Activated CD4-positive, alpha-beta T cell treated with anti-CD3 and anti-CD28 coated beads, Interleukin-2, amount 10 ng/mL, durations not matched to agents 24 days and 14 days (primary cell): ENCODE results near the gene TCHP. TPM values are rescaled to one million over a fixed set of nuclear protein-coding genes. Genes with fewer than 3 reads are reported as not detected.

Source experiments
- DNase-seq: peaks from one replicate; pipeline ENCODE4 v3.0.0; 2022
- H3K27ac Mint-ChIP-seq: one replicate; pipeline ENCODE4 v1.8.0; 2022; ENCODE audit warnings: mild to moderate bottlenecking, mixed read lengths
- H3K27me3 Mint-ChIP-seq: one replicate; pipeline ENCODE4 v1.8.0; 2022; ENCODE audit warnings: mixed read lengths
- H3K36me3 Mint-ChIP-seq: one replicate; pipeline ENCODE4 v1.8.0; 2022; ENCODE audit warnings: low read depth, mild to moderate bottlenecking, mixed read lengths
- H3K4me1 Mint-ChIP-seq: one replicate; pipeline ENCODE4 v1.8.0; 2021; ENCODE audit warnings: mixed read lengths
- H3K4me3 Mint-ChIP-seq: one replicate; pipeline ENCODE4 v1.8.0; 2022; ENCODE audit warnings: mild to moderate bottlenecking, moderate library complexity, mixed read lengths
- H3K9me3 Mint-ChIP-seq: one replicate; pipeline ENCODE4 v1.8.0; 2021; ENCODE audit warnings: mixed read lengths
- intact Hi-C: fragments of 100-400 bp; cut with micrococcal nuclease; formaldehyde crosslinking; loops from one replicate; pipeline ENCODE4 v1.15.1; 2023
- total RNA-seq: library from RNA; stranded (reverse); gene quantifications from 2 replicates; pipeline ENCODE4 v1.2.3, GENCODE V29; 2022

The TCHP gene
- total RNA-seq, 1 donor from 2014 or later = 34.0 TPM

GRCh38 chr12:109910254-109910968 is 10.3 kb downstream of the TCHP start:
- peaks cover 68% of the 10 kb centered on the region for H3K36me3 Mint-ChIP-seq

DNA sequence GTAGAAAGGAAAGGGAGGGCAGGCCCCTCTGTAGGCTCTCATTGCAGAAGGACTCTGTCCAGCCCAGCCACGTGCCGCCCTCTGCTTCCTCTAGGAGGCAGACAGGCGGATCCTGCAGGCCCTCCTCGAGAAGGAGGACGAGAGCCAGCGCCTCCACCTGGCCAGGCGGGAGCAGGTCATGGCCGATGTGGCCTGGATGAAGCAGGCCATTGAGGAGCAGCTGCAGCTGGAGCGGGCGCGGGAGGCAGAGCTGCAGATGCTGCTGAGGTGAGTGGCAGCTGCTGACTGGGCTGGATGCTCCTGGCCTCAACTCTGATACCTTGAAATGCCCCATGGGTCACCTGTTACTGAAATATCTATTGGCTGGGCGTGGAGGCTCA is 10.9 kb downstream of the TCHP start:
- Mint-ChIP-seq H3K27me3 (no peaks in the 10 kb centered on the region), H3K9me3 (no peaks in the 10 kb centered on the region), H3K4me3 (no peak overlapping the region), H3K36me3 (peaks cover 71% of the 10 kb centered on the region), H3K4me1 (no peaks in the 10 kb centered on the region), H3K27ac (no peak overlapping the region)
- DNase-seq = peak; percentile 65
- intact Hi-C loops = no loop called here

More at GRCh38 chr12:109910254-109910968, 10.3 kb downstream of the TCHP start:
- DNase-seq = no peak
- intact Hi-C loops = no loop called here
- Mint-ChIP-seq H3K27ac (no peak overlapping the region), H3K27me3 (no peaks in the 10 kb centered on the region), H3K9me3 (no peaks in the 10 kb centered on the region), H3K4me3 (no peak overlapping the region), H3K4me1 (no peaks in the 10 kb centered on the region)

DNA sequence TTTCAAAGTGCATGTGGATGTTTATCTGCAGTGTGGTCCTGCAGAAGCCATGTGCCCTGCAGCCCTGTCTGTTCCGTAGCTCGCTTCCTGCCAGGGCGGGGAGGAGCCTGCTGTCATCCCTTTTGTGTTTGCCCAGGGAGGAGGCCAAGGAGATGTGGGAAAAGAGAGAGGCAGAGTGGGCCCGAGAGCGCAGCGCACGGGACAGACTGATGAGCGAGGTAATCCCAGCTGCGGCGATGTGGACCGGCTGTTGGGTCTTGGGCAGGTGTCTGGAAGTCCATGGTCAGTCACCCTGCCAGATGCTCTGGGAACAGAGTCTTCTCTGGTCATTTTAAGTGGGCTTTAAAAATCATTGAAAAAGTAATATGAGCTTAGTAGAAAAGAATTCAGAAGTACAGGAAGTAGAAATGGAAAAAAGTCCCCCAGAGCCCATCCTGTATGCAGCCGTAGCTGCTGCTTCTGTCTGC is 12.8 kb downstream of the TCHP start:
- H3K9me3 Mint-ChIP-seq = no peaks in the 10 kb centered on the region
- no peak overlapping the region for H3K27ac Mint-ChIP-seq
- H3K27me3 Mint-ChIP-seq = no peaks in the 10 kb centered on the region
- DNase-seq = no peak
- no peaks in the 10 kb centered on the region for H3K4me1 Mint-ChIP-seq
- H3K4me3 Mint-ChIP-seq = no peak overlapping the region
- intact Hi-C loops = no loop called here
- peaks cover 64% of the 10 kb centered on the region for H3K36me3 Mint-ChIP-seq

DNA sequence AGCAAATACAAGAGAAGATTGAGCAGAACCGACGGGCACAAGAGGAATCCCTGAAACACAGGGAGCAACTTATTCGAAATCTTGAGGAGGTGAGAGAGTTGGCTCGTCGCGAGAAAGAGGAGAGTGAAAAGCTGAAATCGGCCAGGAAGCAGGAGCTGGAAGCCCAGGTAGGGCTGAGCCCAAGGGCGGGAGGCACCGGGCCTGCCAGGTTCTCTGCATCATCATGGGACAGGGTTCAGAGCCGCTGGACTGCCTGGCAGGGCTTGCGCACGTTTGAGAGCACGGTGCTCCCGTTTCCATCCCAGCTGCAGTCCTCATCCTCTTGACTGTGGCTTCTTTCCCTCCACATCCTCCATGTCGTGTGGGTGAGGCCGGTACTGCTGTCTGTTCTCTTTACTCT is 14.4 kb downstream of the TCHP start:
- no peak overlapping the region for H3K4me3 Mint-ChIP-seq
- DNase-seq = no peak
- H3K36me3 Mint-ChIP-seq = peaks cover 61% of the 10 kb centered on the region
- H3K27ac Mint-ChIP-seq = no peak overlapping the region
- no peaks in the 10 kb centered on the region for H3K4me1 Mint-ChIP-seq
- no peaks in the 10 kb centered on the region for H3K9me3 Mint-ChIP-seq
- intact Hi-C loops = no loop called here
- H3K27me3 Mint-ChIP-seq = no peaks in the 10 kb centered on the region

DNA sequence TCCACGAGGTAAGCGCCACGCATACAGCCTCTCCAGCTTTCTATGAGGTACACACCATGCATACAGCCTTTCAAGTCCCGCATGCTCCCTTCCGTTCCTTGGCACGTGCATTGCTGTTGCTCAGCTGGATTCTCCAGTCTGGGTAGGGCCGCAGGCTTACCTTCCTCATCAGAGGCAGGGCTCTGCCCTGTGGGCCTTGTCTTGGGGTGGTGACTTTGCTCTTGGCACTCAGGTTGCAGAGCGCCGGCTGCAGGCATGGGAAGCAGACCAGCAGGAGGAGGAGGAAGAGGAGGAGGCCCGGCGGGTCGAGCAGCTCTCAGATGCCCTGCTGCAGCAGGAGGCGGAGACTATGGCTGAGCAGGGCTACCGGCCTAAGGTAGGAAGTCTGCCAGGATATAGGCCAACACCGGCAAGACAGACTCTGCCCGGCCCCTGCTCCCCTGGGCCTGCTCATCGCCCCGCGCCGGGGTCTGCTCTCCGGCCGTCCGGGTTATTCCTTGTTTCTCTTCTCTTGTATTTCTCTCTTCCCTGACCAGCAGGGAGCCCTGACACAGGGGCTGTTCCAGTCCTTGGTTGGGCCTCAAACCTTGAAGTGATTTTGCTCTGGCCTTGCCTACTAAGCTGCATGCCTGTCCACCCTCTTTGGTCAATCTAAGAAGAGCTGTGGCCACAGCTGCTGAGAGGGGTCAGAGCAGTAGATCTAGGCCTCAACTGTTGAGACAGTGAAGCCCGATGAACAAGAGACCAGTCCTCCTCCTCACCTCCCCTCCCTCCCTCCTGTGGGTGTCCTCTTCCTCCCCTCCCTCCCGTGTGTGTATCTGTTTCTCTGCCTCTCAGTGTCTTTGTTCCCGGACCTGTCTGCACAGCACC is 15.3 kb downstream of the TCHP start:
- Mint-ChIP-seq H3K27ac (peak overlapping the region; percentile 65), H3K36me3 (peaks cover 68% of the 10 kb centered on the region), H3K4me1 (no peaks in the 10 kb centered on the region), H3K9me3 (no peaks in the 10 kb centered on the region), H3K27me3 (no peaks in the 10 kb centered on the region), H3K4me3 (no peak overlapping the region)
- no peak for DNase-seq
- intact Hi-C loops = no loop called here

GRCh38 chr12:109916045-109916444 is 16.0 kb downstream of the TCHP start:
- Mint-ChIP-seq H3K9me3 (no peaks in the 10 kb centered on the region), H3K36me3 (peaks cover 67% of the 10 kb centered on the region), H3K4me1 (no peaks in the 10 kb centered on the region), H3K4me3 (no peak overlapping the region), H3K27ac (peak overlapping the region; percentile 65), H3K27me3 (no peaks in the 10 kb centered on the region)
- no peak for DNase-seq
- intact Hi-C loops = no loop called here

DNA sequence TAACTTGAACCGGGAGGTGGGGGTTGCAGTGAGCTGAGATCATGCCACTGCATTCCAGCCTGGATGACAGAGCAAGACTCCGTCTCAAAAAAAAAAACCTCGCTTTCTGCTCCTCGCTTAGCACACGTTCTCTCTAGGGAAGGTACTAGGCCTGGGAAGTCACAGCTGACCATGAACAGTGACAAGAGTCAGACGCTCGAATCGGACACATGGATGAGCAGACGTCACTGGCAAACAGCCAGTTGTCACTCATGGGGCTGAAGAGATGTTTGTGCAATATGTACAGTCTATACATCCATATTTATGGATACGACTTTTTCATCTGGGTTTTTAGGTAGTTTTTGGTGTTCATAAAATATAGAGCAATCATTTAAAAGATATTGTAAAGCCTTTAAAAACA is 19.4 kb downstream of the TCHP start:
- Mint-ChIP-seq H3K4me3 (no peak overlapping the region), H3K27ac (no peak overlapping the region), H3K27me3 (no peaks in the 10 kb centered on the region), H3K9me3 (no peaks in the 10 kb centered on the region), H3K4me1 (peaks cover 2% of the 10 kb centered on the region), H3K36me3 (peaks cover 52% of the 10 kb centered on the region)
- no peak for DNase-seq
- intact Hi-C loops = no loop called here

DNA sequence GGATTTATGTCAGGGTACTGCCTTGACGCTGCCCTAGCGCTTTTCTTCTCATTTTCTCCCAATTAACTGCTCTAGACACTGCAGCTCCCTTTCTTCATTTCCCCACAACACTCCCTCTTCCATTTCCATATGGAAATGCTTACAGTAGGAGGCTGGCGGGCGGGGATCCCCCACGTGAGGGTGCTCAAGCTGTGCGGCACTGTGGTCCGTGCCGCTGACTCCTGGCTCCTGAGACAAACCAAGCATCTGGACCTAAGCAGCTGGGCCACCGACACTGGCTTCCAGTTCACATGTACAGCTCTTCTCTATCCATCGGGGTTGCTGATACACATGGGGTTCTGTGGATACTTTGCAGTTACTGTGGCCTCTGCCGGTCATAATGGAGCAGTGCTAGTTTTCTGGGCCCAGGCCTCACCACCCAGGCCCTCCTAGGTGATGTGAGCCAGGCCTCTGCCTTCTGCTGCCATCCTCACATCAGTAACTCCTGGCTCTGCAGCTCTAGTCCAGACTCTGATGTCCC is 20.2 kb downstream of the TCHP start:
- H3K9me3 Mint-ChIP-seq = no peaks in the 10 kb centered on the region
- intact Hi-C loops = no loop called here
- no peaks in the 10 kb centered on the region for H3K27me3 Mint-ChIP-seq
- H3K36me3 Mint-ChIP-seq = peaks cover 48% of the 10 kb centered on the region
- DNase-seq = no peak
- no peak overlapping the region for H3K4me3 Mint-ChIP-seq
- H3K4me1 Mint-ChIP-seq = peaks cover 2% of the 10 kb centered on the region
- no peak overlapping the region for H3K27ac Mint-ChIP-seq

- Mint-ChIP-seq H3K27ac (no peak overlapping the region), H3K4me3 (no peak overlapping the region), H3K9me3 (no peaks in the 10 kb centered on the region), H3K4me1 (peaks cover 2% of the 10 kb centered on the region), H3K27me3 (no peaks in the 10 kb centered on the region), H3K36me3 (peaks cover 35% of the 10 kb centered on the region)
- no peak for DNase-seq
- intact Hi-C loops = no loop called here
These were observed 21.9 kb downstream of the TCHP start for GRCh38 chr12:109921982-109922381.

DNA sequence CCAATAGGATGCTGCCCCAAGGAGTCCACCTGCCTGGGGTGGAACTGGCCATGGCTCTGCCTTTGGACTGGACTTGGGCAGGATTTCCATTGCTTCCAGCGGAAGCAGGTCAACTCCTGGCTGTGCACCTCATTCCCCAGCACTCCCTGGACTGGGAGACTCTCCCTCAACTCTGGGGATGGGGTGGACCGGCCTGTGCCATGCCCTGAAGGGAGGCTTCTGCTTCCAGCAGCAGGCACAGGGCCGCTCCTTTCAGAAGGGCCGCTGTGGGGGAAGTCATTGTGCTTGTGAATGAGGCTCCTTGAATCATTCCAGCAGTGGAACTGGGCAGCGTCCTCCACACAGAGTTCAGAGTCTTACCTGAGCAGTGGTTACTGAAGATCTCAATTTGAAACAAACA is 23.0 kb downstream of the TCHP start:
- DNase-seq = no peak
- no peak overlapping the region for H3K4me3 Mint-ChIP-seq
- H3K9me3 Mint-ChIP-seq = no peaks in the 10 kb centered on the region
- intact Hi-C loops = no loop called here
- H3K4me1 Mint-ChIP-seq = peaks cover 2% of the 10 kb centered on the region
- H3K27ac Mint-ChIP-seq = no peak overlapping the region
- H3K36me3 Mint-ChIP-seq = peaks cover 37% of the 10 kb centered on the region
- no peaks in the 10 kb centered on the region for H3K27me3 Mint-ChIP-seq

DNA sequence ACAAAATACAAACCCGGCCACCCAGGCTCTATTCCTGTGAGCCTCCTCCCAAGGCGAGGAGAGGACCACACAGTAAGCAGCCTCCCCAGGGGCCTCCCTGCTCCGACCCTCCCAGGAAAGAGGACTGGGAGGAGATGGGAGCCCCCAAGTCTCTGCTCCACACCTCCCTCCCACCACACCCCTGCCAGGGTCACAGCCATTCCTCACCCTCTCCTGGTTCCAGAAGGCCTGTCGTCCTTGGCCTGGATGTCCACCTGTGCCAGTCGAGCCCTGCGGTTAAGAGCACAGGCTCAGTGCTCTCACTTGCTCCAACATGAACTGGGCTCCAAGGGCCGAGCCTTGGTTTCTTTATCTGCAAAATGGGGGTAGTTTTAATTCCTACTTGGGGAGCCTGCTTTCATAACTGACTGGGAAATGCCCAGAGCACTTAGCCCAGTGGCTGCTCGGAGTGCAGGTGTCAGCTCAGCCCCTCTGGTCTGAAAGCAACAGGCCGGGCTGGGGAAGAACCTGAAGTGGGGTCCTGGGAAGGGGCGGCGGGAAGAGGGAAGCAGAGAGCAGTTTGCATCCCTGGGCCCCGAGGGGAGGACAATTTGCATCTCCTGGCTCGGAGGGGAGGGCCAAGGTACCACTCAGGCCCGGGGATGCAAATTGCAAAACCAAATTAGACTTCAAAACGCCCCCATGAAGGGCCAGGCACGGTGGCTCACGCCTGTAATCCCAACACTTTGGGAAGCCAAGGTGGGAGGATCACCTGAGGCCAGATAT is 23.6 kb downstream of the TCHP start:
- H3K36me3 Mint-ChIP-seq = peaks cover 35% of the 10 kb centered on the region
- H3K4me3 Mint-ChIP-seq = no peak overlapping the region
- H3K27ac Mint-ChIP-seq = no peak overlapping the region
- no peak for DNase-seq
- no peaks in the 10 kb centered on the region for H3K27me3 Mint-ChIP-seq
- no peaks in the 10 kb centered on the region for H3K9me3 Mint-ChIP-seq
- peaks cover 2% of the 10 kb centered on the region for H3K4me1 Mint-ChIP-seq
- intact Hi-C loops = no loop called here

GRCh38 chr12:109925185-109925840 is 25.2 kb downstream of the TCHP start:
- Mint-ChIP-seq H3K4me3 (no peak overlapping the region), H3K4me1 (peaks cover 2% of the 10 kb centered on the region), H3K27ac (no peak overlapping the region), H3K9me3 (no peaks in the 10 kb centered on the region), H3K27me3 (no peaks in the 10 kb centered on the region), H3K36me3 (peaks cover 32% of the 10 kb centered on the region)
- intact Hi-C loops = no loop called here
- DNase-seq = no peak

GRCh38 chr12:109926016-109926415 is 25.9 kb downstream of the TCHP start:
- intact Hi-C loops = no loop called here
- Mint-ChIP-seq H3K4me1 (peaks cover 2% of the 10 kb centered on the region), H3K9me3 (no peaks in the 10 kb centered on the region), H3K27me3 (no peaks in the 10 kb centered on the region), H3K4me3 (no peak overlapping the region), H3K36me3 (peaks cover 32% of the 10 kb centered on the region), H3K27ac (no peak overlapping the region)
- no peak for DNase-seq
